Neural progenitor cell (in vitro differentiated cells): ENCODE data around the gene MDM1.

Experiments
- EZH2 ChIP-seq: fragments of 200-600 bp; sonication (generic); IDR thresholded peaks from 2 replicates; pipeline ENCODE4 v1.6.1; 2017; ENCODE audit warnings: antibody characterized with exemption, mild to moderate bottlenecking, moderate library complexity
- TF ChIP-seq, protein P1 (sequence below): fragments of 200-600 bp; sonication (generic); IDR thresholded peaks from 2 replicates; pipeline ENCODE4 v1.5.1; 2017; ENCODE audit warnings: antibody characterized with exemption, mild to moderate bottlenecking

DNA sequence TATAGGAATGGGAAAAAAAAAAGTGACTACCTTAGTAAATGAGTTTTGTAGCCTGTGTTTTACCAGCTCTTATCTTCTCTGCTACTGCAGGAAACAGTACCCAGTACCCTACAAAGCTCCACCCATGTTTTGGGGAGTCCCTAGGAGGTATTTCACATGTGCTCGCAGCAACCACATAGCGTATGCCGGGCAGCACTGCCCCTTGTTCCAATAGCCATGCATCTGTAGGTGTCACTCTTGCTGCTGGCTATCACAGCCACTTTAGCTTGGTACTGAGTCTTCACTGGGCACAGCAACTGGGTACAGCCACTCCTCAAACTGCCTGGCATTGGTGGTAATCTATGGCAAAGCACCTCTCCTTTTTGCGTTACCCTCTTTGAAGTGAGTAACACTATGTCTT, 2.0 kb upstream of the MDM1 start:
- TF ChIP-seq, protein P1, sequence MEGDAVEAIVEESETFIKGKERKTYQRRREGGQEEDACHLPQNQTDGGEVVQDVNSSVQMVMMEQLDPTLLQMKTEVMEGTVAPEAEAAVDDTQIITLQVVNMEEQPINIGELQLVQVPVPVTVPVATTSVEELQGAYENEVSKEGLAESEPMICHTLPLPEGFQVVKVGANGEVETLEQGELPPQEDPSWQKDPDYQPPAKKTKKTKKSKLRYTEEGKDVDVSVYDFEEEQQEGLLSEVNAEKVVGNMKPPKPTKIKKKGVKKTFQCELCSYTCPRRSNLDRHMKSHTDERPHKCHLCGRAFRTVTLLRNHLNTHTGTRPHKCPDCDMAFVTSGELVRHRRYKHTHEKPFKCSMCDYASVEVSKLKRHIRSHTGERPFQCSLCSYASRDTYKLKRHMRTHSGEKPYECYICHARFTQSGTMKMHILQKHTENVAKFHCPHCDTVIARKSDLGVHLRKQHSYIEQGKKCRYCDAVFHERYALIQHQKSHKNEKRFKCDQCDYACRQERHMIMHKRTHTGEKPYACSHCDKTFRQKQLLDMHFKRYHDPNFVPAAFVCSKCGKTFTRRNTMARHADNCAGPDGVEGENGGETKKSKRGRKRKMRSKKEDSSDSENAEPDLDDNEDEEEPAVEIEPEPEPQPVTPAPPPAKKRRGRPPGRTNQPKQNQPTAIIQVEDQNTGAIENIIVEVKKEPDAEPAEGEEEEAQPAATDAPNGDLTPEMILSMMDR: peak; percentile 27
- TF ChIP-seq EZH2: no peak
